ENCODE data around the gene HEMGN.

The HEMGN gene

DNA sequence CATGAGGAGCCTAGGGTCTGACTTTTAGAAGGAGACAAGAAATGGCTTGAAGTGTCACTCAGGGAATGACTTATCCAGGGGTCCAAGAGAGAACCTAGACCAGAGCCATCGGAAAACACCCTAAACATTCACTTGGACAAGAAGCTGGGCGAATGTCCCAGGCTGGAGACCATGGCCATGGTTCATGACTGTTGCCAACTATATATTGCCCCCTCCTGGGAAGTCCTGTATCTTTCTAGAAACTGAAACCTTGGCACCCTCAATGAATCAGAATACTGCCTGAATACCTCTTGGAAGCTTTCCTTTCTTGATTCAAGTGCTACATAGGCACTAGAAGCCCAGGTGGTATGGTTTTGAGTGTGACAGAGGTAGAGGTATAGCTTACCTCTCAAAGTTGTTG is 45.6 kb downstream of the HEMGN start:
- DNase-seq = no peak

- DNase-seq = no peak
Measured at GRCh38 chr9:97891736-97892135, 46.2 kb downstream of the HEMGN start.

DNA sequence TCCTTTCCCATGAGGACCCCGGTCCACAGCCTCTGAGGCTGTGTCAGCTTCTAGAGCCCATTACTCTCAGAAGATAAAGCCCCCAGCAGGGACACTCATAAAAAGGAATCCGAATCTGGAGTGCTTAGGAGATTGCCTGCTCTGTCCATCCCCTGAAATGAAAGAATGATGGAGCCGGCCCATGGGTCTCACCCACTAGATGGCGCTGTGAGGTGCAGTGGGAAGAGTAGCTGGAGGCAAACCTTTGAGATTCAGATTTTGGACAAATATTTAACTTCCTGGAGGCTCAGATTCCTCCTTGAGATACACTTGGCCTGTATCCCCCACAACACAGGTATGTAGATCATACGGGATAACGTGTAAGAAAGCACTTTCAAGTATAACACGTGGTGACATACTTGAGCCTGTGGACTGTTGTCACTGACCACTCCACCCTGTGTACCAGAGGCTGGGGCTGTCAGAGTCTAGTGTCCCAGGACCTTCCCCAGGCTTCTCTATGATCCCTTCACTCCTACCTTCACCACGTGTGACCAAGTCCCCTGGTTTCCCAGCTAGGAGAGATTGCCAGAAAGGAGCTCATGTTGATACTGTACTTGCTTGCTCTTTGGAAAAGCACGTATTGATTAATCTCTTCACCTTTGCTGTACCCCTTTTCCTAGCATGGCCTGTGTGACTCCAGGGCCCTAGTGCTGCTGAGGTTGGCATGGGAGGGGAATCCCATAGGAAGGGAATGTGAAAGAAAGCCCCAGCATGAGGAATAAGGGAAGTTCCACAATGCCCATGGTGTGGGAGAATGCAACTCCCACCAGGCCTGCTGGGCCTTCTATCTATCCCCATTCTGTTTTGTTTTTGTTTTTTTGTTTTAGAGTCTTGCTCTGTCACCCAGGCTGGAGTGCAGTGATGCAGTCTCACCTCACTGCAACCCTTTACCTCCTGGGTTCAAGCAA is 47.8 kb downstream of the HEMGN start:
- peak; percentile 15 for DNase-seq

DNA sequence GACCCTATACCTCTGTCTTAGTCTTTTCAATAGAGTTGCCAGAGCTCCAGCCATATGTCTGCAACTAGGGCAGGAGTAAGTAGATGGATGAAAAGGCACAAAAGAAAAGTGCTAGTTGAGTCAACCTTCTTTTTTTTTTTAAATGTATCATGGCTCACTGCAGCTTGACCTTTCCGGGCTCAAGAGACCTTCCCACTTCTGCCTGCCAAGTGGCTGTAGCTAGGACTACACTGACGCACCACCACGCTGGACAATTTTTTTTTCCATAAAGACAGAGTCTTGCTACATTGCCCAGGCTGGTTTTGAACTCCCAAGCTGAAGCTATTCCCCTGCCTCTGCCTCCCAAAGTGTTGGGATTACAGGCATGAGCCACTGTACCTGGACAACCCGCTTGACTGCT is 57.6 kb downstream of the HEMGN start:
- peak; percentile 82 for DNase-seq
